K562 (cell line): ENCODE results near the gene MTFMT. TPM values are rescaled to one million over a fixed set of nuclear protein-coding genes. Genes with fewer than 3 reads are reported as not detected.

Source experiments
- DMBX1 ChIP-seq: fragments of 250-450 bp; sonication (Bioruptor Pico); IDR thresholded peaks from 2 replicates; pipeline ENCODE4 v1.8.0; 2022; ENCODE audit warnings: inconsistent platforms, mild to moderate bottlenecking, moderate library complexity, borderline replicate concordance
- RCOR1 ChIP-seq, 2 experiments: IDR thresholded peaks; 2 replicates each; pipeline ENCODE4 v1.6.1; 2012; ENCODE audit warnings: low read depth in 2 of 2, low read length in 2 of 2, borderline replicate concordance in 1 of 2, improper control_type of control experiment in 1 of 2
- ZNF696 ChIP-seq: fragments of 250-450 bp; sonication (Bioruptor Pico); conservative IDR thresholded peaks from 2 replicates; pipeline ENCODE4 v1.4.0; 2020; ENCODE audit warnings: mild to moderate bottlenecking, moderate library complexity
- ZNF707 ChIP-seq: fragments of 250-450 bp; sonication (Bioruptor Pico); conservative IDR thresholded peaks from 2 replicates; pipeline ENCODE4 v1.8.0; 2022; ENCODE audit warnings: inconsistent platforms, mild to moderate bottlenecking, moderate library complexity
- ZNF780A ChIP-seq: fragments of 250-450 bp; sonication (Bioruptor Pico); IDR thresholded peaks from 2 replicates; pipeline ENCODE4 v1.5.0; 2021; ENCODE audit warnings: mild to moderate bottlenecking
- polyA plus RNA-seq, 8 experiments: library from polyadenylated mRNA; depleted of rRNA in 4 of 8; stranded (reverse) in 5 of 8; unstranded in 3 of 8; fragments of >200 nt; fragmentation: Nextera tagmentation in 2 of 8; fragmentation: Illumina TruSeq in 1 of 8; extraction: Ambion mirVana in 2 of 8; extraction: Trizol in 1 of 8; gene quantifications; 2 replicates each; pipeline versions ENCODE4 v1.2.1 to v1.2.3, GENCODE V29; 2011 to 2014; ENCODE audit warnings: inconsistent platforms in 1 of 8, missing spikeins in 1 of 8
- total RNA-seq, 7 experiments: library from RNA; depleted of rRNA in 6 of 7; stranded (reverse); fragments of >200 nt in 6 of 7; fragmentation: Illumina TruSeq in 2 of 7; extraction: Trizol in 2 of 7; gene quantifications; 2 replicates each; pipeline versions ENCODE4 v1.2.1 to v1.2.3, GENCODE V29; 2011 to 2021; ENCODE audit warnings: low replicate concordance in 1 of 7
- TF ChIP-seq, protein P1 (sequence below): IDR thresholded peaks from 3 replicates; pipeline ENCODE4 v1.6.1; 2011; ENCODE audit warnings: borderline replicate concordance, mild to moderate bottlenecking; ENCODE audit not compliant: insufficient read length, insufficient read depth
- TF ChIP-seq, protein P2 (sequence below), 2 experiments: fragments of 250-450 bp in 1 of 2; fragments of 450-650 bp in 1 of 2; sonication (Bioruptor Pico) in 1 of 2; IDR thresholded peaks; 2 replicates each; pipeline versions ENCODE4 v1.6.1 to v1.8.0; 2016 to 2021; ENCODE audit warnings: mild to moderate bottlenecking in 2 of 2, moderate library complexity in 2 of 2, missing compliant biosample characterization in 1 of 2, missing genetic modification characterization in 1 of 2
- TF ChIP-seq, protein P3 (sequence below): fragments of 250-450 bp; sonication (Bioruptor Pico); IDR thresholded peaks from 2 replicates; pipeline ENCODE4 v1.4.0; 2020; ENCODE audit warnings: mild to moderate bottlenecking, moderate library complexity
- TF ChIP-seq, protein P4 (sequence below), 3 experiments: fragments of 200-800 bp in 1 of 3; fragments of 250-450 bp in 1 of 3; fragments of 450-650 bp in 1 of 3; sonication (Bioruptor Pico) in 1 of 3; sonication (Bioruptor generic) in 1 of 3; formaldehyde crosslinking in 1 of 3; IDR thresholded peaks; 2 replicates each; pipeline versions ENCODE4 v1.6.1 to v1.8.0; 2016 to 2022; ENCODE audit warnings: mild to moderate bottlenecking in 2 of 3, missing genetic modification characterization in 2 of 3, missing compliant biosample characterization in 1 of 3, moderate library complexity in 1 of 3

Gene MTFMT
- total and polyA plus RNA-seq, 9 of the 15 experiments (the other 6 are each of a cell fraction or from before 2014, with no cell fraction given): 1.4 to 31.1 (median 16.2) TPM

DNA sequence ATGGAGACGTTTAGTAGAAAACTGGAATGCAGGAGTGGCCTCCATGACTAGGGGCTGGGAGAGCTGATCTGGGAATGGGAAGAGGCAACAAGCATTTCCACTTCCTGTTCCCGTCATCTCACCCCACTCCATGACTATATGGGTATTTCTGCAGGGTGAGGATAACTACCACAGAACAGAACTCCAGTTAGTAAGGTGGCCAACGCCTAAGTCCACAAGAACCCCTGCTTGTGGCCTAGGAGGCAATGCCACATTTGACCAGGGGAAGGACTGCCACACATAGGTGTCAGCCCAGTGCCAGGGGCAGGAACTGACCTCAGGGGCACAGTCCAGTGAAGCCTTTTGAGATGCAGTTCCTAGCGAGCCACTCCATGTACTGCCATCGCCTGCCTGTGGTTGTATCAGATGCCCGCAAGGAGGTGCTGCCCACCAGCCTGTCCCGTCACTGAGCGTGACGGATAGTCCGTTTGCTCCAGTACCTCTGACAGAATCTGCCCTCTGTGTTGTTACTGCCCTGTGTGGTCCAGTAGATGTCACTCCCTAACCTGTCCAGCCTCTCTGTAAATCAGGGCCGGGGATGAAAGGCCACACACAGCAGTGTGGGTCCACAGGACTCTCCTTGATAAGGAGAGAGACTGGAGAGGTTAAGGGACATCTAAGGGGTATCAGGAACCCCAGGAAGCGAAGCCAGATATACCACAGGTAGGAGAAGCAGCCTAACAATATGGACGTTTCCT, 3.5 kb upstream of the MTFMT start (continued):
- TF ChIP-seq, protein P1, sequence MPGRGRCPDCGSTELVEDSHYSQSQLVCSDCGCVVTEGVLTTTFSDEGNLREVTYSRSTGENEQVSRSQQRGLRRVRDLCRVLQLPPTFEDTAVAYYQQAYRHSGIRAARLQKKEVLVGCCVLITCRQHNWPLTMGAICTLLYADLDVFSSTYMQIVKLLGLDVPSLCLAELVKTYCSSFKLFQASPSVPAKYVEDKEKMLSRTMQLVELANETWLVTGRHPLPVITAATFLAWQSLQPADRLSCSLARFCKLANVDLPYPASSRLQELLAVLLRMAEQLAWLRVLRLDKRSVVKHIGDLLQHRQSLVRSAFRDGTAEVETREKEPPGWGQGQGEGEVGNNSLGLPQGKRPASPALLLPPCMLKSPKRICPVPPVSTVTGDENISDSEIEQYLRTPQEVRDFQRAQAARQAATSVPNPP: no peak
- TF ChIP-seq, protein P2, sequence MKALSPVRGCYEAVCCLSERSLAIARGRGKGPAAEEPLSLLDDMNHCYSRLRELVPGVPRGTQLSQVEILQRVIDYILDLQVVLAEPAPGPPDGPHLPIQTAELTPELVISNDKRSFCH (CRISPR knock-in tag; IDR thresholded peaks at IDR 0.05): no peak
- TF ChIP-seq, protein P2 (tag; IDR thresholded peaks at IDR 0.05): no peak
- TF ChIP-seq, protein P3, sequence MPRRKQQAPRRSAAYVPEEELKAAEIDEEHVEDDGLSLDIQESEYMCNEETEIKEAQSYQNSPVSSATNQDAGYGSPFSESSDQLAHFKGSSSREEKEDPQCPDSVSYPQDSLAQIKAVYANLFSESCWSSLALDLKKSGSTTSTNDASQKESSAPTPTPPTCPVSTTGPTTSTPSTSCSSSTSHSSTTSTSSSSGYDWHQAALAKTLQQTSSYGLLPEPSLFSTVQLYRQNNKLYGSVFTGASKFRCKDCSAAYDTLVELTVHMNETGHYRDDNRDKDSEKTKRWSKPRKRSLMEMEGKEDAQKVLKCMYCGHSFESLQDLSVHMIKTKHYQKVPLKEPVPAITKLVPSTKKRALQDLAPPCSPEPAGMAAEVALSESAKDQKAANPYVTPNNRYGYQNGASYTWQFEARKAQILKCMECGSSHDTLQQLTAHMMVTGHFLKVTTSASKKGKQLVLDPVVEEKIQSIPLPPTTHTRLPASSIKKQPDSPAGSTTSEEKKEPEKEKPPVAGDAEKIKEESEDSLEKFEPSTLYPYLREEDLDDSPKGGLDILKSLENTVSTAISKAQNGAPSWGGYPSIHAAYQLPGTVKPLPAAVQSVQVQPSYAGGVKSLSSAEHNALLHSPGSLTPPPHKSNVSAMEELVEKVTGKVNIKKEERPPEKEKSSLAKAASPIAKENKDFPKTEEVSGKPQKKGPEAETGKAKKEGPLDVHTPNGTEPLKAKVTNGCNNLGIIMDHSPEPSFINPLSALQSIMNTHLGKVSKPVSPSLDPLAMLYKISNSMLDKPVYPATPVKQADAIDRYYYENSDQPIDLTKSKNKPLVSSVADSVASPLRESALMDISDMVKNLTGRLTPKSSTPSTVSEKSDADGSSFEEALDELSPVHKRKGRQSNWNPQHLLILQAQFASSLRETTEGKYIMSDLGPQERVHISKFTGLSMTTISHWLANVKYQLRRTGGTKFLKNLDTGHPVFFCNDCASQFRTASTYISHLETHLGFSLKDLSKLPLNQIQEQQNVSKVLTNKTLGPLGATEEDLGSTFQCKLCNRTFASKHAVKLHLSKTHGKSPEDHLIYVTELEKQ (CRISPR knock-in tag): no peak
- TF ChIP-seq DMBX1 (no peak), RCOR1 (IDR thresholded peaks at IDR 0.05; ENCODE audit: borderline replicate concordance in 1 of 2, low read depth in 2 of 2, low read length in 2 of 2) (peak in 1 of 2 experiments; percentile 59; a peak in 1 of 4 replicates), ZNF707 (CRISPR knock-in tag) (no peak), ZNF780A (CRISPR knock-in tag) (no peak), ZNF696 (CRISPR knock-in tag) (no peak)
- TF ChIP-seq, protein P4, sequence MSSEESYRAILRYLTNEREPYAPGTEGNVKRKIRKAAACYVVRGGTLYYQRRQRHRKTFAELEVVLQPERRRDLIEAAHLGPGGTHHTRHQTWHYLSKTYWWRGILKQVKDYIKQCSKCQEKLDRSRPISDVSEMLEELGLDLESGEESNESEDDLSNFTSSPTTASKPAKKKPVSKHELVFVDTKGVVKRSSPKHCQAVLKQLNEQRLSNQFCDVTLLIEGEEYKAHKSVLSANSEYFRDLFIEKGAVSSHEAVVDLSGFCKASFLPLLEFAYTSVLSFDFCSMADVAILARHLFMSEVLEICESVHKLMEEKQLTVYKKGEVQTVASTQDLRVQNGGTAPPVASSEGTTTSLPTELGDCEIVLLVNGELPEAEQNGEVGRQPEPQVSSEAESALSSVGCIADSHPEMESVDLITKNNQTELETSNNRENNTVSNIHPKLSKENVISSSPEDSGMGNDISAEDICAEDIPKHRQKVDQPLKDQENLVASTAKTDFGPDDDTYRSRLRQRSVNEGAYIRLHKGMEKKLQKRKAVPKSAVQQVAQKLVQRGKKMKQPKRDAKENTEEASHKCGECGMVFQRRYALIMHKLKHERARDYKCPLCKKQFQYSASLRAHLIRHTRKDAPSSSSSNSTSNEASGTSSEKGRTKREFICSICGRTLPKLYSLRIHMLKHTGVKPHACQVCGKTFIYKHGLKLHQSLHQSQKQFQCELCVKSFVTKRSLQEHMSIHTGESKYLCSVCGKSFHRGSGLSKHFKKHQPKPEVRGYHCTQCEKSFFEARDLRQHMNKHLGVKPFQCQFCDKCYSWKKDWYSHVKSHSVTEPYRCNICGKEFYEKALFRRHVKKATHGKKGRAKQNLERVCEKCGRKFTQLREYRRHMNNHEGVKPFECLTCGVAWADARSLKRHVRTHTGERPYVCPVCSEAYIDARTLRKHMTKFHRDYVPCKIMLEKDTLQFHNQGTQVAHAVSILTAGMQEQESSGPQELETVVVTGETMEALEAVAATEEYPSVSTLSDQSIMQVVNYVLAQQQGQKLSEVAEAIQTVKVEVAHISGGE (CRISPR knock-in tag; IDR thresholded peaks at IDR 0.05): no peak
